EH (cell line): ENCODE data around the gene STAP2.
A peak's percentile ranks its signal among the peaks of the same experiment; 100 is the strongest.
"Not testable (repeated sequence)": the region's sequence is repeated elsewhere in the genome, so short reads cannot be mapped to it uniquely, and the experiment has no call there.

Experiments
- DNase-seq: peaks from one replicate; pipeline ENCODE4 v3.0.0-alpha.2; 2015; ENCODE audit warnings: low read depth

STAP2 gene

GRCh38 chr19:4357921-4358326 lies 19.3 kb upstream of the STAP2 start:
- DNase-seq, result no peak

GRCh38 chr19:4357095-4357797 lies 18.6 kb upstream of the STAP2 start:
- DNase-seq, result no peak

GRCh38 chr19:4354897-4355296 lies 16.3 kb upstream of the STAP2 start:
- no peak for DNase-seq

GRCh38 chr19:4354282-4354681 lies 15.7 kb upstream of the STAP2 start:
- no peak for DNase-seq

- DNase-seq, result peak; percentile 68
These were observed 14.1 kb upstream of the STAP2 start for GRCh38 chr19:4352701-4353121.

GRCh38 chr19:4350726-4351125 lies 12.1 kb upstream of the STAP2 start:
- no peak for DNase-seq

GRCh38 chr19:4350111-4350510 lies 11.5 kb upstream of the STAP2 start:
- DNase-seq, result no peak

- DNase-seq, result not testable (repeated sequence)
These were observed 10.6 kb upstream of the STAP2 start for GRCh38 chr19:4349225-4349624.

GRCh38 chr19:4347521-4347920 lies 8.9 kb upstream of the STAP2 start:
- DNase-seq, result no peak

- no peak for DNase-seq
These were observed 7.4 kb upstream of the STAP2 start for GRCh38 chr19:4346020-4346383.

GRCh38 chr19:4345342-4346019 lies 6.9 kb upstream of the STAP2 start:
- DNase-seq, result no peak

GRCh38 chr19:4343370-4344307 lies 5.0 kb upstream of the STAP2 start, which contains the start of gene MPND:
MPND (plus strand) TSS chr19:4343562; CDS start chr19:4343594, 32 bp downstream.
- peak; percentile 83 for DNase-seq

GRCh38 chr19:4342615-4343369 lies 4.2 kb upstream of the STAP2 start:
- peak; percentile 100 for DNase-seq

- no peak for DNase-seq
These were observed 3.6 kb upstream of the STAP2 start for GRCh38 chr19:4342314-4342614.

- peak; percentile 24 for DNase-seq
These were observed 654 bp downstream of the STAP2 start for GRCh38 chr19:4337906-4338440.

GRCh38 chr19:4334929-4335570 lies 3.6 kb downstream of the STAP2 start:
- DNase-seq, result no peak

- DNase-seq, result no peak
These were observed 8.8 kb downstream of the STAP2 start for GRCh38 chr19:4329858-4330257.

GRCh38 chr19:4328991-4329681 lies 9.5 kb downstream of the STAP2 start:
- not testable (repeated sequence) for DNase-seq

GRCh38 chr19:4328243-4328990 lies 10.2 kb downstream of the STAP2 start:
- DNase-seq, result peak; percentile 94

- no peak for DNase-seq
These were observed 10.8 kb downstream of the STAP2 start for GRCh38 chr19:4327877-4328242.
